Measurements from ENCODE around the gene GOLPH3L.
"Not testable (repeated sequence)": the region's sequence is repeated elsewhere in the genome, so short reads cannot be mapped to it uniquely, and the experiment has no call there.

GOLPH3L gene

DNA sequence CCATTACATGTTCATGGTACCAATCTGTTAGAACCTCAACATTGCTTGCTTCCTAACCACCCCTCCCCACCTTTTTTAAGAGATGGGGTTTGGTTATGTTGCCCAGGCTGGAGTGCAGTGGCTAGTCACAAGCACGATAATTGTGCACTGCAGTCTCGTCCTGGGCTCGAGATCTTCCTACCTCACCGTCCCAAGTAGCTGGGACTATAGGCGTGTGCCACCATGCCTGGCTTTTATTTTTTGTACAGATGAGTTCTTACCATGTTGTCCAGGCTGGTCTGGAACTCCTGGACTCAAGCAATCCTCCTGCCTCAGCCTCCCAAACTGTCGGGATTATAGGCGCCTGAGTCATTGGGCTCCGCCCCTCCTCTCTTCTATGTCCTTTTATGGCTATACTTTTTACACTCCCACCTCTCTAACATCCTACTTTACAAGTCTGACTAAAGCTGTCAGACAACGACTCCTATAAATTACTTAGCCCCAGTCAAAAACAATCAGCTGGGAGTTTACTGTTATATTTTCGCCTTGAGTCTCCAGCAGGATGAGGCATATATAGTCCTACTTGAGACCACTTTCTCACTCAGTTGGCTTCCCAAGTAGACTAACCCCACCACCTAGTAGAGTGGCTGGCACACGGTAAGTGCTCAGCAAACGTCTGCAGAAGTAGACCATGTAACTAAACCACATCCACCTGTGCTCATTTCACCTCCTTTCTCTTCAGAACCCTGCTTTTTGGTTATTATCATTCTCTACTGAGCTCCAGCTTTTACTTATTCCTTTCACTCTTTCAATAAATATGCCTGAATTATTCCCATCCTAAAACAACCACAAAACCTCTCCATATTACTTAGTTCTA, 81.4 kb downstream of the GOLPH3L start:
- no peak for DNase-seq (ENCODE audit: low read depth)

DNA sequence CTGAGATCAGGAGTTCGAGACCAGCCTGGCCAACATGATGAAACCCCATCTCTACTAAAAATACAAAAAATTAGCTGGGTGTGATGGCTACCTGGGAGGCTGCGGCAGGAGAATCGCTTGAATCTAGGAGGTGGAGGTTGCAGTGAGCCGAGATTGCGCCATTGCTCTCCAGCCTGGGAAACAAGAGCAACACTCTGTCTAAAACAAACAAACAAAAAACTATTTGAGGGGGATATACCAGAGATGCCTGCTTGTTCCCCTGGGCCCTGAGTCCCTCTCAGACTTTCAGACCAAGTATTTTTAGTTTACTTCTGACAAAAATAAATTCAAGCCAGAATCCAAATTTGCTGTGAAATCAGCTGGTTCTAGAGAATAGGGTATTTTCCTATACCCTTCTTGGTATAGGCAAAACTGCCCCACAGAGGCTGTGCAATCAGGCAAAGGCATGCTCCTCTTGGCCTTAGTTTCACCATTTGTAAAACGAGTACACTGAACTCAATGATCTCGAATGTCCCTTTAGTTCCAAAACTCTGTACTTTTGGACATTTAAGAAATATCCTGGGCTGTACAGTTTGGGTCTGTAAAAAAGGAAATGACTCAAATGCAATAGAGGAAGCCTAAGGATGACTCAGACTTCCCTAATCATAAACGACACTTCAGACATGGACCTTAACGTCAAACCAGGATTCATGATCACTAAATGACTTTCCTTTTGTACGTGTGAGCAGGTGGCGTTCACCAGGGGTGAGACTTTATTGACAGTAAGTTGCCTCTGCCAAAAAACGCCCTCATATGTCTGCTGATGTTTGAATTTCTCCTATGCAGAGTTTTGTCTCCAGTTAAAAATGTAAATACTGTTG, 83.7 kb downstream of the GOLPH3L start:
- DNase-seq (ENCODE audit: low read depth), result peak; percentile 61

GRCh38 chr1:150612014-150612345, 85.0 kb downstream of the GOLPH3L start:
- no peak for DNase-seq (ENCODE audit: low read depth)

- no peak for DNase-seq (ENCODE audit: low read depth)
Observed at GRCh38 chr1:150610576-150610975, 86.4 kb downstream of the GOLPH3L start.

DNA sequence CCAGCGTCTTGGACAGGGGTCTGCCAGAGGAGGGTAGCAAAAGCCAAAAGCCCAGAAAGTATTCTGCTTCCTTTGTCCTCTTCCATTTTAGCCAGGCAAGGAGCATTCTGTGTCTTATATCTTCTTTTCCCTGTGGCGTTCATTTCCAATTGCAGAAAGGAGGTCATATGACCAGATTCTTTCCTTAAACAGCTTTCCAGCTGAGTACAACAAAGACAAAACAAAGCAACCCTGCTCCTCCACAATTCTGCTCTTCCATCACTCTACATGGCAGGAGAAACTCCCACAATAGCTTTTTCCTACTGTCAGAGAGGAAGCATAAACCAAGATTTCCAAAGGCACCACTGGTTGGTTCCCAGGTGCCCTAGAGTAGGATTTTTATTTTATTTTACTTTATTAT, 87.2 kb downstream of the GOLPH3L start:
- no peak for DNase-seq (ENCODE audit: low read depth)

DNA sequence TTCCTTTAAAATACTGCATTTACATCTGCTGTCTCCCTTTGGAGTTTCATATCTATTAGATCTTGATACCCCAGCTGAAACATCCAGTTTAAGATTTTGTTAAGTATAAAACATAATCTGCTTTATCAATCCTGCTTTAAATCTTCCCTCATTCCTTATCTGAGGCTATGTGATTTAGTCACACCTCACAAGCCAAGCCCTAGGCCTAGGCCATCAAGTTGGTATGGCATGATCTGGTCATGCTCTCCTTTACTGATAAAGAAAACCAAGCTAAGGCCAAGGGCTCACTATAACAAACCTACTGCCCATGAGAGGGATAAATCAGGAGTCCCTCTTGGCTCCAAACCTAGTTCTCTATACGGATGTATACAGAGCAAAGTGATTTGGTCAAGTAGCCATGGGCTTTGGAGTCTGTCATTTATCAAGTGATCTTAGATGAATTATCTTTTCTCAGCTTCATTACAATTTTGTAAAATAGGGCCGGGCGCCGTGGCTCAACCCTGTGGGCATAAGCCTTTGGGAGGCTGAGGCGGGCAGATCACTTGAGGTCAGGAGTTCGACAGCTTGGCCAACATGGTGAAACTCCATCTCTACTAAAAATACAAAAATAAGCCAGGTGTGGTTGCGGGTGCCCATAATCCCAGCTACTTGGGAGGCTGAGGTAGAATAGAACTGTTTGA, 90.4 kb downstream of the GOLPH3L start:
- DNase-seq (ENCODE audit: low read depth), result no peak

DNA sequence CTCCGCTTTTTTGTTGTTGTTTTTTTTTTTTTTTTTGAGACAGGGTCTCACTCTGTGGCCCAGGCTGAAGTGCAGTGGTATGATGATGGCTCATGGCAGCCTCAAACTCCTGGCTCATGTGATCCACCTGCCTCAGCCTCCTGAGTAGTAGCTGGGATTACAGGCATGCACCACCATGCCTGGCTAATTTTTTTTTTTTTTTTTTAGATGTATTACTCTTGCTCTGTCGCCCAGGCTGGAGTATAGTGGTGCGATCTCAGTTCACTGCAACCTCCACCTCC, 91.6 kb downstream of the GOLPH3L start:
- DNase-seq (ENCODE audit: low read depth), result not testable (repeated sequence)

DNA sequence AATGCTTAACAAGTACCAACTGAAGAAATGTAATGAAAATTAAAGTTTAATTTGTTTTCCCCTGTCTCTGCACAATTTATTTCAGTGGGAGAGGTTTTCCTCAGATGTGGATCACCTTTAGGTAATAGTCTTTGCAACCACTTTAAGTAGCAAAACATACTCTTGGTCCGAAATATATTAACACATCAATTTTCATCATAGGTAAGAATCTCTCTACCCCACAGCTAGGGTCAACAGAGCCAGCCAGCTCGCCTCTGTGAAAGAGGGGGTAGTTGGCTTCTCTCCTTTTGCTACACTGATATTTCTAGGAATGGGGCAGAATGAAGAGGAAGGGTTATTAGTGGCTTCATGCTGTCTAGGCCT, 92.7 kb downstream of the GOLPH3L start:
- DNase-seq (ENCODE audit: low read depth), result no peak

GRCh38 chr1:150603711-150604110, 93.2 kb downstream of the GOLPH3L start:
- no peak for DNase-seq (ENCODE audit: low read depth)

GRCh38 chr1:150602372-150602771, 94.6 kb downstream of the GOLPH3L start:
- not testable (repeated sequence) for DNase-seq (ENCODE audit: low read depth)

- DNase-seq (ENCODE audit: low read depth), result no peak
Observed at GRCh38 chr1:150601540-150601939, 95.4 kb downstream of the GOLPH3L start.

DNA sequence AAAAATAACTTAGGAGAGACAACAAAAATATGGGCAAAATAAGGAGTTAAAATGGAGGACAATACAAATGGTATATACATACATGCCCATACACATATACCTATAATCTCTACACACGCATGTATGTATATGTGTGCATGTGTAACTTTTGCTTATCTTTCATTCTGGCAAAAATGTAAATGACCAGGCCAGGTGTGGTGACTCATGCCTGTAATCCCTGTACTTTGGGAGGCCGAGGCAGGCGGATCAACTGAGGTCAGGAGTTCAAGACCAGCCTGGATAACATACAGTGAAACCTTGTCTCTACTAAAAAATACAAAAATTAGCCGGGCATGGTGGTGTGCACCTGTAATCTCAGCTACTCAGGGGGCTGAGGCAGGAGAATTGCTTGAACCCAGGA, 98.6 kb downstream of the GOLPH3L start:
- DNase-seq (ENCODE audit: low read depth), result not testable (repeated sequence)

GRCh38 chr1:150596976-150597375, 100.0 kb downstream of the GOLPH3L start:
- DNase-seq (ENCODE audit: low read depth), result no peak
